HT1080 (cell line): Measurements from ENCODE around the gene AP3D1. TPM values are rescaled to one million over a fixed set of nuclear protein-coding genes. Genes with fewer than 3 reads are reported as not detected.

Experiments
- DNase-seq: peaks from one replicate; pipeline ENCODE4 v3.0.0-alpha.2; 2015; ENCODE audit warnings: low read depth
- total RNA-seq: library from RNA; depleted of rRNA; stranded (reverse); fragments of >200 nt; shearing (Covaris generic); gene quantifications from 2 replicates; pipeline ENCODE4 v1.2.3, GENCODE V29; 2014

Gene AP3D1
- total RNA-seq, 1 experiment from 2014 or later, result 146 TPM

- no peak for DNase-seq
Measured at GRCh38 chr19:2184422-2184975, 33.1 kb upstream of the AP3D1 start.

DNA sequence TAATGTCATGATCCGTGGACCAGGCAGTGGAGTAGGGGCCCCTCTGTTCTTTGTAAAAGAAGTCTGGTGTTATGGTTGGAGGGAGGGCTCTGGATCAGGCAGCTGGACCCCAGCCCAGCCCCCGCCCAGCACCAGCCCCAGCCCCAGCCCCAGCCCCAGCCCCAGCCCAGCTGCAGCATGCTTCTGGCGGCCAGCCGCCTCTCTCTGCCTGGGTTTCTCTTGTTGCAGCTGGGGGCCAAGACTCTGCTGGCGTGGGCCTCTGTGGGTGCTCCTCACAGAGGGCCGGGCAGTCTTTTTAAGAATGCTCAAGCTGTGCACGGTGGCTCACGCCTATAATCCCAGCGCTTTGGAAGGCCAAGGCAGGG, 30.2 kb upstream of the AP3D1 start:
- DNase-seq, result no peak

GRCh38 chr19:2180881-2181632, 29.7 kb upstream of the AP3D1 start:
- no peak for DNase-seq

- no peak for DNase-seq
Measured at GRCh38 chr19:2180114-2180513, 28.7 kb upstream of the AP3D1 start.

- DNase-seq, result no peak
Measured at GRCh38 chr19:2179095-2179494, 27.7 kb upstream of the AP3D1 start.

- no peak for DNase-seq
Measured at GRCh38 chr19:2176337-2176994, 25.1 kb upstream of the AP3D1 start.

- no peak for DNase-seq
Measured at GRCh38 chr19:2175742-2176141, 24.4 kb upstream of the AP3D1 start.

GRCh38 chr19:2173767-2174577, 22.6 kb upstream of the AP3D1 start:
- DNase-seq, result no peak

DNA sequence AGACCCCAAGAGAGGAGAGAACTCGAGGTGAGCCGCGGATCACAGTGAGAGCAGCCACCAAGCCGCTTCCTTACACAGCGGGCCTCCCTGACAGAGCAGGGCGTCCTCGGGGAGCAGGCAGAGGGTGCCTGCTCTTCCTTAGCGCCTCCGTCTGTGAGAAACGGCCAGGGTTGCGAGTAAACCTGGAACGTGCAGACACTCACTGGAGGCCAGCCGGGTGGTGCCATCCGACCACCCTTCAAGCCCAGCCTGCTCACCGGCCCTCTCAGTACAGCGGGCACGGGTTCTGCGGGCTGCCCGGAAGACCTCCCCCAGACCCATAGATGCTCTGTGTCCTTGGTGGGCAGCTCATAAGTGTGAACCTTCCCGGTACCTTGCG, 22.0 kb upstream of the AP3D1 start:
- DNase-seq, result no peak

- DNase-seq, result no peak
Measured at GRCh38 chr19:2171349-2172145, 20.2 kb upstream of the AP3D1 start.

DNA sequence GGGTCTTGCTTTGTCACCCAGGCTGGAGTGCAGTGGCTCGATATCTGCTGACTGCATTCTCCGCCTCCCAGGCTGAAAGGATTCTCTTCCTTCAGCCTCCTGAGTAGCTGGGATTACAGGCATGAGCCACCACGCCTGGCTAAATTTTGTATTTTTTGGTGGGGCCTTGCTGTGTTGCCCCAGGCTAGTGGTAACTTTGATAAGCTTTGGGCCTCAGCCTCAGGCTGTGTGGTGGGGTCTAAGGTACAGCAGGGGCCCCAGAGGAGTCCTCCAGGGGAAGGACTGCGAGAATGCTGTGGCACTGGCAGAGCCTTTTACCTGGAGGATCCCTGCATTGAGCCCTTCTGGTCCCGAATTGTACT, 19.6 kb upstream of the AP3D1 start:
- no peak for DNase-seq

DNA sequence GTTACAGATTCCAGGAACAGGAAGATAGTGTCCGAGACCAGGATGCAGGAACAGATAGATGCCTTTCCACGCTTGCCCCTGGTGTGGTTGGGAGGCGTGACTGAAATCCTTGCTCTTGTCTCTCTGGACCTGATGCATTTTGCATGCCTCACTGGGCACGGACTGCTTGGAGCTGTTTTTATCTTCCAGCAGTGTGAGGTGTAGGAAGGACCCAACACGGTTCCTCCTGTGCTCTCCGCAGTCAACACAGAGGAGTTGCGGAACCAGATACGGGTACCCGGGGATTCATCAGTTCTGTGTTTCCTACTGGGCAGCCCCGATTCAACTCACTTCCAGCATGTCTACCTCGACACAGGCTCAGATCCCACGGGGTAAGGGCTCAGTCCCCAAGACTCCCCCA, 18.9 kb upstream of the AP3D1 start:
- no peak for DNase-seq

- DNase-seq, result peak; percentile 100
Measured at GRCh38 chr19:2168619-2169424, 17.5 kb upstream of the AP3D1 start.

GRCh38 chr19:2167896-2168618, 16.7 kb upstream of the AP3D1 start:
- DNase-seq, result peak; percentile 76

DNA sequence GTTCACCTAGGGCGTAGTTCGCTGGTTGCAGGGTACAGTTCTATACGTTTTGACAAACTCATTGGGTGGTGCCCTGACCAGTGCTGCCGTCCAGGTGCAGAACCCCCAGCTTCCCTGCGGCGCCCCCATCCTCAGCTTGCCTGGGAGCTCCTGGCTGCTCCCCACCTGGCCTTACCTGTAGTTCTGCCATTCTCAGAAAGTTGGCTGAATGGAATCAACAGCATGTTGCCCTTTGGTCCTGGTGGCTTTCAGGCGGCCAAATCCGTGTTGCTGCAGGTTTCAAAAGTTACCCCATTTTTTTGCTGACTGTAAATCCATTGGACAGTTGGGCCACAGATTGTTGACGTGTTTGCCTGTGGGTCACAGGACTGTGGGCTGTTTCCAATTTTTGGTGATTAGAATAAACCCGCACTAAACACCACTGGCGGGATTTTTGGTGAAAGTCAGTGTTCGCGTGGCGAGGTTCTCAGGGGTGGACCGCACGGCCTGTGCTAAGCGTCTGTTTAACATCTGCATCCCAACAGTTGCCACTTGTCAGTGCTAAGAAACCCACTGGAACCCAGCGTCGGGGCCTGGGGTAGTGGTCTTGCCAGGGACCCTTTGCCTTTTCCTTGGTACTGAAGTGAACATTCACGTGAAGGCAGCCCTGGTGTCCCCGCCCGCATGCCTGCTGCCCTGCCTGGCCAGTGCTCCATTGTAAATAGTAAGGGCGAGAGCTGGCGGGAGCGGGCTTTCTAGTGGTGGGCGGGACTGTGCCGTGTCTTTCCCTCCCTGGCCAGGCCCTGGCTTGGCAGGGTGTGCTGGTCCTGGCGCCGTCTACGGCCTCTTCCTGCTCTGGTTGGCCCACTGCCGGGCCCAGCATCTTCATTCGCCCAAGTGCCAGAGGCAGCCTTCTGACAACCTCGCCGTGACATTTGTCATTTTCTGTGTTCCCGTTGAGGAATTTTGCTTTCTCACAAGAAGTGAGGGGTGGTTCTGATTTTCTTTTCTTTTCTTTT, 15.7 kb upstream of the AP3D1 start:
- peak; percentile 73 for DNase-seq

DNA sequence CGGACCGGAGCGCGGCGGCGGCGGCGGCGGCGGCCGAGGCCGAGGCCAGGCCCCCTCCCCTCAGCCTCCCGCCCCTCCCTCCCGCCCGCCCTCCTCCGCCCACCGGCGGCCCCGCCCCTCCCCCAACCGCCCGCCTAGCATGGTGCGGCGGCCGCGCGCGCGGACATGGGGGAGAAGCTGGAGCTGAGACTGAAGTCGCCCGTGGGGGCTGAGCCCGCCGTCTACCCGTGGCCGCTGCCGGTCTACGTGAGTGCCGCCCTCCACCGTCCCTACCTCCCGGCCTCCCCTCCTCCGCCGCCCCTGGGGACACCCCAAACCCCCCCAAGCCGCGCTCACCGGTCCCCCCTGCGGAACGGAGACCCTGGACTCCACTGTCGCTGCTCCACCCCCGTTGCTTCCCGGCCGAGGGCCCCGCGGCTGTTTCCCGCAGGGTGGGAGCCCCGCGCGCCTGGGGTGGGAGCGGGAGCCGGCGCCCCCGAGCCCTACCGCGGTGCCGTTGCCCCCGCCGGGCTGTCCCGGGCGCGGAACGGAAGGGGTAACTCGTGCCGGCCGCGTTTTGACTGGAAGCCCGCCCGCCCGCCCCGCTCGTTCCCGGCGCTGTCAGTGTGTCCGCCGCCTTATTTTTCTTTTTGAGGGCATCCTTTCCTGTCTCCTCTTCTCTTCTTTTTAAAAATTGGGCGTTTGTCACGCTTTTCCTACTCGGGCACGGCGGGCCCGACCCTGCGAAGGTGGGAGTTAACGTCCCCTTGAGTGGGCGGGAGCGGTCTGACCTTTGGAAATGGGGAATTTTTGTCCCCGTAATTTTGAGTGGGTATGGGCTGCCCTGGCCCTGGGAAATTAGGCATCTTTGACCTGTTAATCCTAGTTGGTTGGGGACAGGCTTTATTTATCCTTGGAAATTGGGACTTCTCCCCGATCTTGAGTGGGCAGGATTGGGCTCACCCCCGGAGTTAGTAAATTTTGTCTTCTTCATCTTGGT, 12.9 kb upstream of the AP3D1 start:
- no peak for DNase-seq

GRCh38 chr19:2160379-2160778, 9.0 kb upstream of the AP3D1 start:
- no peak for DNase-seq
